ENCODE measurements around the gene ZNF471. TPM values are rescaled to one million over a fixed set of nuclear protein-coding genes. Genes with fewer than 3 reads are reported as not detected.

The ZNF471 gene
- total RNA-seq, 1 experiment from 2014 or later: 0.07 TPM

GRCh38 chr19:56566904-56567273 is 59.2 kb downstream of the ZNF471 start:
- H3K4me2 ChIP-seq (ENCODE audit: low read length): peak overlapping the region; percentile 41; the same call in 1 of the 2 replicates
- no peaks in the 10 kb centered on the region; the same call in 1 of the 2 replicates for H3K36me3 ChIP-seq (ENCODE audit: low read depth, low read length)
- no peak overlapping the region for H3K27ac ChIP-seq (ENCODE audit: low read length)
- peak overlapping the region; percentile 62 for H3K4me3 ChIP-seq (ENCODE audit: low read length)
- CTCF ChIA-PET: no interaction called here
- no TSS peak for BruUV-seq (replicated peaks)
- H3K4me1 ChIP-seq (ENCODE audit: insufficient read depth, low read length): no peaks in the 10 kb centered on the region
- no peaks in the 10 kb centered on the region for H3K27me3 ChIP-seq (ENCODE audit: low read length)
- H2AFZ ChIP-seq (ENCODE audit: low read length): peak overlapping the region; percentile 86
- H3K79me2 ChIP-seq (ENCODE audit: low read length): no peaks in the 10 kb centered on the region
- POLR2A ChIA-PET (ENCODE audit: unreplicated experiment): no interaction called here
- intact Hi-C loops (cut with micrococcal nuclease): no loop called here
- H3K9me2 ChIP-seq (replicated peaks; ENCODE audit: low read length): no peaks in the 10 kb centered on the region
- DNase-seq (no peak), ATAC-seq (peak; percentile 46)
- no peak for TF ChIP-seq CTCF (conservative IDR thresholded peaks at IDR 0.05; ENCODE audit: low read depth, low read length)
- TF ChIP-seq EZH2phosphoT487 (IDR thresholded peaks at IDR 0.05; ENCODE audit: borderline replicate concordance, low read length): no peak
- TF ChIP-seq EZH2 (IDR thresholded peaks at IDR 0.05; ENCODE audit: low read length, unreplicated experiment): no peak
- no peak overlapping the region for H3K9ac ChIP-seq (ENCODE audit: low read length)
- no peaks in the 10 kb centered on the region for H3F3A ChIP-seq (ENCODE audit: low read length, unreplicated experiment)
- H3K9me3 ChIP-seq (ENCODE audit: low read length): peaks cover 73% of the 10 kb centered on the region
- no peaks in the 10 kb centered on the region for H4K20me1 ChIP-seq (ENCODE audit: low read length)

DNA sequence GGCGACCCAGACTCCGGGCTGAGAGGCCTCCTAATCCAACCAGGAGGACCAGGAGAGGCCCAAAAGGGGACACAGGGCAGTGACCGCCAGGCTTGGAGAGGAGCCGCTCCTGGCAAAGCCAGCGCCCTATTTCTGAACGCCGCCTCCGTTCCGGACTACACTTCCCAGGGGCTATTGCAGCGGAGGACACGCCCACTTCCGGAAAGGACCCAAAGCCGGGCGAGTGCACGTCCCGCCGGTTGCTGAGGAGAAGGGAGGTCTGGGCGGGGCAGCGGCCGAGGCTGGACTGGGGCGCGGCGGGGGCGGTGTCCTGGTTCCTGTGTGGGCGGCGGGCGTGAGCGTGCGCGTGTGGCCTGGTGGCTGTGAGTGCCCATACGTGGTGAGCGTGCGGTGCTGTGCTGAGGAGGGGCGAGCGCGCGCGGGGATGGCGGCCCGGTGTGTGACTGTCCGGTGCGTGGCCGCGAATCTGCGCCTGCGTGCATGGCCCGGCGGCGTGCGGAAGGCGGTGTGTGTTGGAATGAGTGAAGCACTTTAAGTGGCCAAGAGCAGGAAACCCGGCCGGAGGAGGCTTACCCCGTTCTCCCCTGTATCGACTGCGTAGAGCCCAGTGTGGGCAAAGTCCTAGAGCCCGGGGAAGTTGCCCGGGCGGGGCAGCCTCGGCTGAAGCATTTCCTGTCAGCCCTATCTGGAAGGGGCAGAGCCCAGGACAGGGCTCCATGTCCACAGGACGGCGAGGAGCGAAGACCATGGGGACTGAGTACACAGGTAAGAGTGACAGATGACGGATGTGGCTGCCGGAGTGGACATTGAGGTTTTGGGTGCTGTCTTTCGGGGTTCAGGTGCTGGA is 59.8 kb downstream of the ZNF471 start, which contains the start of gene ZNF470:
TSS of gene ZNF470 (plus strand) at position 195 of the 847 bp plus-strand sequence. CDS start 2,844 bp downstream, outside the sequence.
- Histone ChIP-seq H4K20me1 (ENCODE audit: low read length) (no peaks in the 10 kb centered on the region), H3K4me3 (ENCODE audit: low read length) (peak within 1 kb of the TSS; percentile 62), H3K27ac (ENCODE audit: low read length) (no peak within 1 kb of the TSS), H3K4me1 (ENCODE audit: insufficient read depth, low read length) (no peaks in the 10 kb centered on the region), H2AFZ (ENCODE audit: low read length) (peak within 1 kb of the TSS; percentile 86), H3K36me3 (ENCODE audit: low read depth, low read length) (no peaks in the 10 kb centered on the region; the same call in 1 of the 2 replicates), H3K27me3 (ENCODE audit: low read length) (no peaks in the 10 kb centered on the region), H3K9me2 (replicated peaks; ENCODE audit: low read length) (no peaks in the 10 kb centered on the region), H3K9me3 (ENCODE audit: low read length) (peaks cover 68% of the 10 kb centered on the region), H3F3A (ENCODE audit: low read length, unreplicated experiment) (no peaks in the 10 kb centered on the region), H3K4me2 (ENCODE audit: low read length) (peak within 1 kb of the TSS; percentile 41; the same call in 1 of the 2 replicates), H3K79me2 (ENCODE audit: low read length) (no peaks in the 10 kb centered on the region), H3K9ac (ENCODE audit: low read length) (no peak within 1 kb of the TSS)
- no TSS peak for BruUV-seq (replicated peaks)
- intact Hi-C loops (cut with micrococcal nuclease): no loop called here
- ATAC-seq (peak; percentile 99), DNase-seq (peak; percentile 46)
- ChIA-PET CTCF (no interaction called here), POLR2A (ENCODE audit: unreplicated experiment) (no interaction called here)
- TF ChIP-seq EZH2 (IDR thresholded peaks at IDR 0.05; ENCODE audit: low read length, unreplicated experiment): no peak
- no peak for TF ChIP-seq CTCF (conservative IDR thresholded peaks at IDR 0.05; ENCODE audit: low read depth, low read length)
- TF ChIP-seq EZH2phosphoT487 (IDR thresholded peaks at IDR 0.05; ENCODE audit: borderline replicate concordance, low read length): no peak

DNA sequence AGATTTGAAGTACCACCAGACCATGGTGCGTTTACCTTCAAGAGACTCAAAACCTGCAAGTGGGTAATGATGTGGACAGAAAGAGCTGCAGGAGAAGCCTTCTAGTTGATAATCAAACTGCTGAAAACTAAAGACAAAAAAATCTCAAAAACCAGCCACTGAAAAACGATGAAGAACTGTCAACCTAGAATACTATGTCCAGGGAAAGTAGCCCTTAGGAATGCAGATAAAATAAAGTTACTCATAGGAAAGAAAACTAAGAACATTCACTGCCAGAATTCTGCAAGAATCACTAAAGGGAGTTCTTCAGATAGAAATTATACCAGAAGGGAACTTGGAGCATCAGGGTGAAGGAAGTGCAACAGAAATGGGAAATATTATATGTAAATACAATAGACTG is 64.9 kb downstream of the ZNF471 start:
- Histone ChIP-seq H3K27me3 (ENCODE audit: low read length) (no peaks in the 10 kb centered on the region), H3K9me3 (ENCODE audit: low read length) (peaks cover 78% of the 10 kb centered on the region), H4K20me1 (ENCODE audit: low read length) (no peaks in the 10 kb centered on the region), H3K27ac (ENCODE audit: low read length) (no peak overlapping the region), H3K36me3 (ENCODE audit: low read depth, low read length) (no peaks in the 10 kb centered on the region; the same call in 1 of the 2 replicates), H3K79me2 (ENCODE audit: low read length) (no peaks in the 10 kb centered on the region), H3K9ac (ENCODE audit: low read length) (no peak overlapping the region), H3K4me3 (ENCODE audit: low read length) (no peak overlapping the region), H3K4me2 (ENCODE audit: low read length) (no peak overlapping the region), H3K4me1 (ENCODE audit: insufficient read depth, low read length) (no peaks in the 10 kb centered on the region), H2AFZ (ENCODE audit: low read length) (no peak overlapping the region), H3F3A (ENCODE audit: low read length, unreplicated experiment) (no peaks in the 10 kb centered on the region), H3K9me2 (replicated peaks; ENCODE audit: low read length) (no peaks in the 10 kb centered on the region)
- ATAC-seq (no peak), DNase-seq (no peak)
- ChIA-PET POLR2A (ENCODE audit: unreplicated experiment) (no interaction called here), CTCF (no interaction called here)
- TF ChIP-seq EZH2 (IDR thresholded peaks at IDR 0.05; ENCODE audit: low read length, unreplicated experiment) (no peak), EZH2phosphoT487 (IDR thresholded peaks at IDR 0.05; ENCODE audit: borderline replicate concordance, low read length) (no peak), CTCF (conservative IDR thresholded peaks at IDR 0.05; ENCODE audit: low read depth, low read length) (no peak)
- no TSS peak for BruUV-seq (replicated peaks)
- intact Hi-C loops (cut with micrococcal nuclease): no loop called here

Measured in PC-3 (cell line).